HG02840 (cell line): ENCODE measurements around the gene PRSS33.

Experiments
- ATAC-seq: cut with Tn5 transposase; IDR thresholded peaks from one replicate; pipeline ENCODE4 v1.9.1; 2021; ENCODE audit warnings: mild to moderate bottlenecking, moderate library complexity, moderate number of reproducible peaks; ENCODE audit not compliant: unreplicated experiment, low FRiP score

PRSS33 gene

DNA sequence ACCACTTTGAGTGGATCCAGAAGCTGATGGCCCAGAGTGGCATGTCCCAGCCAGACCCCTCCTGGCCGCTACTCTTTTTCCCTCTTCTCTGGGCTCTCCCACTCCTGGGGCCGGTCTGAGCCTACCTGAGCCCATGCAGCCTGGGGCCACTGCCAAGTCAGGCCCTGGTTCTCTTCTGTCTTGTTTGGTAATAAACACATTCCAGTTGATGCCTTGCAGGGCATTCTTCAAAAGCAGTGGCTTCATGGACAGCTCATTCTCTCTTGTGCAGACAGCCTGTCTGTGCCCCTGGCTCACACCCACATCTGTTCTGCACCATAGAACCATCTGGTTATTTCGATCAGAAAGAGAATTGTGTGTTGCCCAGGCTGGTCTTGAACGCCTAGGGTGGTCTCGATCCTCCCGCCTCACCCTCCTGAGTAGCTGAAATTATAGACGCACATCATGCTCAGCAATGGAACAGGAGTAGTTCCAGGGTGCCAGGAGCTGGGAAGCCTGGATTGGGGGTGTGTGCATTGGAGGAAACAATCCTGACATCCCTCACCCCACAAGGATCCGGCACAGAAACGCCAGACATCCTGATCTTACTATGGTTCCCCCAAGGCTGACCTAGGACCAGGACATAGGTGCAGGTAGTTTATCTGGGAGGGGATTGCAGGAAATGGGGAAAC lies 34.3 kb upstream of the PRSS33 start:
- ATAC-seq = no peak

- no peak for ATAC-seq
Observed at GRCh38 chr16:2820836-2821486, 33.6 kb upstream of the PRSS33 start.

DNA sequence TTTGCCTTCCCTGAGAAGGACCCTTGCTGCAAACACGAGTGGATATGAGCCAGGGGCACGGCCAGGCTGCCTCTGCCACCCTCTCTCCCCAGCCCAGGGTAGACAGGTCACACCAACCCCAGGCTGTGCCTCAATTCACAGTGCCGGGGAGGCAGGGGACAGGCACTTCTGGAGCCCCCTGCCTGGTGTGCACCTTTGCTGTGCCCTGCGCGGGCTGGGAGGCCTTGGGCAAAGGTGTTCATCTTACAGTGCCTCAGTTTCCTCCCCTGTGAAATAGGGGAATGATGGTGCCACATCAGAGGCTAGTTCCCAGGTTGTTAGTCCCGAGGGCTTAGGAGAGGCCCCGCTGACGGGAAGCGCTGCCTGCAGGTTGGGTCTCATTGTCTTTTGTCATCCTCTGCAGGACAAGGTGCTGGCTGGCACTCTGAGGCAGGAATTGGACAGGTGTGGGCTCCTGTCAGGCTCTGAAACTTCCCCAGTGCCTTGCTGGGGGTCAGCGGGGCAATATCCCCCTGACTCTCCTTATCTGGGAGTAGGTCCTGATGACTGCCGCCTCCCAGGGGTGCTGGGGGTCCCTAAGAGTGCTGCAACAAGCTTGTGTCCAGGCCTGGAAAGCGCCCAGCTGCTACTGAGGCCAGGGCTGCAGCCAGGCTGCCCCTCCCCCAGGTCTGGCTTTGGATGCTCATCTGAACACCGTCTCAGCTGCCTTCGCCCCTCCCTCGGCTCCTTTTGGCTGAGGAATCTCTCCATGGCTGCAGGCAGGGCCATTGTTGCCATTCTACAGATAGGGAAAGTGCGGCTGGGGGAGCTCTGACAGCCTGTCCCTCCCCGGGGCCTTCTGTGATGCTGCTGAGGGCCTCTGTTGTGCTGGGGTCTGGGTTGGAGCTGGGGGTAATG lies 32.8 kb upstream of the PRSS33 start:
- no peak for ATAC-seq

- ATAC-seq = no peak
Observed at GRCh38 chr16:2819179-2819938, 32.0 kb upstream of the PRSS33 start.

- no peak for ATAC-seq
Observed at GRCh38 chr16:2818272-2818876, 31.0 kb upstream of the PRSS33 start.

DNA sequence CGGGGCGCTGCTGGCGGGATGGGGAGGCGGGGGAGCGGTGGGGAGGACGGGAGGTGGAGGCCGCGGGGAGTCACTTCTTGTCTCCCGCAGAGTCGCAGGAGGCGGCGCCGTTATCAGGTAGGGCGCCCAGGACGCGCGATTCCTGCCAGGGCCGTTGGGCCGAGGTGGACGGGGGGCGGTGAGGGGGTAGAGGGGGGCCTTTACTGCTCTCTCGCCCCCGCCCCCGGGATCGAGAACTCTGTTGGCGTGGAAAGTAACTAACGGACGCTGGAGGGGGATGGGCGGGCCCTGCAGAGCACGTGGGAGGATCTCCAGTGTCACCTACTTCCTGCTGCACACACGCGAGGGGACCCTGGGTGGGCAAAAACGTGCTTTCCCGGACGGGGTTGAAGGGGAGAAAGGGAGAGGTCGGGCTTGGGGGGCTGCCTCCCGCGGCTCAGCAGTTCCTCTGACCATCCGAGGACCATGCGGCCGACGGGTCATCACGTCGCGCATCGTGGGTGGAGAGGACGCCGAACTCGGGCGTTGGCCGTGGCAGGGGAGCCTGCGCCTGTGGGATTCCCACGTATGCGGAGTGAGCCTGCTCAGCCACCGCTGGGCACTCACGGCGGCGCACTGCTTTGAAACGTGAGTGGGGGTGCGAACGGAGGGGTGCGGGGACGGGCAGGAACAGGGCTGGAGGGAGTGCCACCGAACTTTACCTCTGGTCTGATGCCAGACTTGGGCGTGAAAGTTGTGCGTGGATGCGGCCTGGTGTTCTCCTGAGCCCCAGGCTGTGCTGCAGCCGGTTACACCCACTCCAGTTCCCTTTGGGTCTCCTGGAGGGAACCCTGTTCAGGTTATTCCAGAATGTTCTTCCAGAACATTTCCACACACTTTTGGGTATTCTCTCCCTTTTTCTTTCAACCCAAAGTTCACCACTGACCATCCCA lies 30.2 kb upstream of the PRSS33 start:
- no peak for ATAC-seq

DNA sequence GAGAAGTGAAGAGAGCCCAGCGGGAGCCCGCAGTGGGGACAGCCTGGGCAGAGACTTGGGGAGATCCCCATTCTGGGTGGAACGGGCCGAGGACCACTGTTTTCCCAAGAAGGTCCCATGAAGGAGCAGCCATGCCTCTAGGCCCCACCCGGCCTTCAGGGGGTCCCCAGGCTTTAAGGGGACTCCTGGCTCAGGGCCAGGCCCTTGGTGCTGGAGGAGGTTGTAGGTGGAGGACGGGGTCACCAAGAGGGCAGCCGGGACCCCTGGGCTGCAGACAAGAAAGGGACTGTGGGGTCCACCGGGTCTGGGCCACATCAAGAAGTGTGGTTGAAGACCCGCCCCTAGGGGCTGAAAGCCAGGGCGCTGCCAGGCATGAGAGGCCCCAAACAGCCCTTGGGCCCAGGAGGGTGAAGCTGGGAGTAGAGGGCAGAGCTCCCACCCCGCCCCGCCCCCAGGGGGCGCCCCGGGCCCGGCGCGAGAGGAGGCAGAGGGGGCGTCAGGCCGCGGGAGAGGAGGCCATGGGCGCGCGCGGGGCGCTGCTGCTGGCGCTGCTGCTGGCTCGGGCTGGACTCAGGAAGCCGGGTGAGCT lies 29.5 kb upstream of the PRSS33 start, which contains the start of gene PRSS21:
Gene PRSS21, plus strand, starts transcription at position 487 of the 589 bp plus-strand sequence. Its CDS starts 32 bp downstream, at position 519.
- no peak for ATAC-seq

DNA sequence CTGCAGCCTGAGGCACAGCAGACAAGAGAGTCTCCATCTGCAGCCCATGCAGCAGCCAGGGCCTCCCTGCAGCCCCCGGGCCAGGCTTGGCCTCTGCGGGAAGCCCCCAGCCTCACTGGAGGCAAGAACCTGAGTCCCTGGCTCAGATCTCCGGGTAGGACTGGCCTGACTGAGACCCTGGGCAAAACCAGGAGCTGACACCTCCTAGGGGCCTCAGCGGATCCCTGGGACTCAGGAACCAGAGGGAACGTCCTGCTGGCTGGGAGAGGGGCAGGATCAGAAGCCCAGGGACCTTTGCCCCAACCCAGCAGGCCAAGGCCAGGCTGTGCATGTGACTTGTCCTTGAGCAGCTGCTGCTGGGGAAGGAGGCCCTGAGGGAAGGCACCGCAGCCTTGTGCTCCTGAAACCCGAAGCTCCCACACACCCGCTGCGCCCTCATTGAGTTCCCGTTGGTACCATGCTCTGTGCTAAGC lies 28.0 kb upstream of the PRSS33 start:
- ATAC-seq = no peak

- no peak for ATAC-seq
Observed at GRCh38 chr16:2814551-2815298, 27.4 kb upstream of the PRSS33 start.

DNA sequence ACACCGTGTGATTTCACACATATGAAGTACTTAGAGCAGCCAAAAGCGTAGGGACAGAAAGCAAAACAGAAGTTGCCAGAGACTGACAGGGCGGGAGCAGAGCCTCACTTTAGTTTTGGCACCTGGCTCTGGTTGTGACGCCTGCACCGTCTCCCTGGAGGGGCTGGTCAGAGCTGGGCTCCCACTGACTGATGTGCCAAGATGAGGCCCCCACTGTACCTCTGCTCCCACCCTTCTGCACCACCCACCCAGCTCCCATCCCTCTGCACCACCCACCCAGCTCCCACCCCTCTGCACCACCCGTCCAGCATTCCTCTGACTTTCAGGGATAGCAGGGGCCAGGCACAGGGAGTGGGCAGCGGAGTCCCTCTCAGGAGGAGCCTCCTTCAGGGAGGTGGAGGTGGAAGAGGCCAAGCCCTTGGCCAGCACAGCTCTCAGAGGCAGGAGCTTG lies 26.4 kb upstream of the PRSS33 start:
- ATAC-seq = no peak

- ATAC-seq = no peak
Observed at GRCh38 chr16:2811703-2812471, 24.5 kb upstream of the PRSS33 start.

DNA sequence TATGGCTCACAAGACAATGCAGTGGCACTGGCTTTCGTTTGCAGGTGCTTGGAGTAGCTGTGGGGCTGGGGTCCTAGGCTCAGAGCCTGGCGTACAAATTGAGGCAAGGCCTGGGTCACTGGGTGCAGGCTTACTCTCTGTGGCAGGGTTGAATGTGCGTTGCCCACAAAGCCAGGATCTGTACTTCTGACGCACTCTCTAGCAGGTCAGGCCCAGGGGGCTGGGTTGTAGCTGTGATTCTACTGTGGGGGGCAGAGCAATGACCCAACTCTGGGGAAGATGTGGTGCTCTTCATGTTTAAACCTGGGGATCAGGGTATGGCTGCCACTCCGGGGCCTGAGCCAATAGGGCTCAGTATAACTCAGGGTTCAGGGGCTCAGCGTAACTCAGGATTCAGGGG lies 23.3 kb upstream of the PRSS33 start:
- ATAC-seq = no peak

- no peak for ATAC-seq
Observed at GRCh38 chr16:2809149-2809760, 21.9 kb upstream of the PRSS33 start.

DNA sequence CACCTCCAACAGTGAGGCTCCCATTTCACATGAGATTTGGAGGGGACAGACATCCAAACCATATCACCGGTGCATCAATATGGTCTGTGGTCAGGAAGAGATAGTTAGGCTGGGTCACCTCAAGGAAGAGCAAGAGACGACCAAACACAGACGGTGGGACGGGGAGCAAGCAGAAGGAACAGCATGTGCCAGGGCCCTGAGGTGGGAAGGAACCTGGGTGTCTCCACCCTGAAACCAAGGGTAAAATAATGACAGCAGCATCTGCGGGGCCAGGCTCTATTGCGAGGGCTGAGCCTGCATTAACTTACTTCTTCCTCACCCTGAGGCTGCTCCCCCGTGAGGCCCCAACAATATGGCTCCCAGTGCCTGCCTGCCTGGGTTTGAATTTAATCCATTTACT lies 20.8 kb upstream of the PRSS33 start:
- ATAC-seq = no peak

DNA sequence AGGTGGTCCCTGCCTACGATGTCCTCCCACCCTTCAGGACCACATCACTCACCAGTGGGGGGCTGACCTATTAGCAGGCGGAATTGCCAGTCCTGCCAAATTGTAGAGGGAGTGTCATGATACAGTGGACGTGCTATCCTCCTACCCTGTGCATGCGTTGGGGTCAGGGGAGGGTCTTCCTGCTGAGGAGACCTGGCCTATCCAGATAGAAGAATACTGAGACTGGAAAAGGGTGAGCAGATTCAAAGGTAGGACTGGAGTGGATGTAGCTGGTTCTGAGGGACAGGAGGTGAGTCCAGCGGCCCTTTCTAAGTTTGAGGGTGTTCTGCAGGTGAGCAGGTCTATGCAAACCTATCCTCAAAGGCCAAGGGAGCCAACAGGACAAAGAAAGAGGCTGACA lies 18.9 kb upstream of the PRSS33 start:
- ATAC-seq = no peak

- ATAC-seq = no peak
Observed at GRCh38 chr16:2804728-2805127, 17.4 kb upstream of the PRSS33 start.
